Chondrocyte (in vitro differentiated cells): ENCODE data around the gene ADARB2. TPM values are rescaled to one million over a fixed set of nuclear protein-coding genes. Genes with fewer than 3 reads are reported as not detected.

ENCODE experiments used
- DNase-seq: peaks from one replicate; pipeline ENCODE4 v3.0.0; 2021; ENCODE audit warnings: mixed read lengths, low spot score
- H3K27ac Mint-ChIP-seq: one replicate; pipeline ENCODE4 v1.8.0; 2021; ENCODE audit warnings: mild to moderate bottlenecking, moderate library complexity, mixed read lengths; ENCODE audit not compliant: unreplicated experiment
- H3K27me3 Mint-ChIP-seq: 2 replicates; pipeline ENCODE4 v1.8.0; 2021; ENCODE audit warnings: low read depth, mixed read lengths
- H3K36me3 Mint-ChIP-seq: 2 replicates; pipeline ENCODE4 v1.8.0; 2021; ENCODE audit warnings: low read depth, mixed read lengths
- H3K4me1 Mint-ChIP-seq: 2 replicates; pipeline ENCODE4 v1.8.0; 2021; ENCODE audit warnings: low read depth, mild to moderate bottlenecking, mixed read lengths
- H3K4me3 Mint-ChIP-seq: one replicate; pipeline ENCODE4 v1.8.0; 2021; ENCODE audit warnings: mild to moderate bottlenecking, moderate library complexity, mixed read lengths; ENCODE audit not compliant: unreplicated experiment
- H3K9me3 Mint-ChIP-seq: 2 replicates; pipeline ENCODE4 v1.8.0; 2021; ENCODE audit warnings: low read depth, mixed read lengths
- total RNA-seq: library from RNA; stranded (reverse); gene quantifications from 3 replicates; pipeline ENCODE4 v1.2.1, GENCODE V29; 2021
- TF ChIP-seq, protein P1 (sequence below): fragments of 200-600 bp; sonication (generic); IDR thresholded peaks from 2 replicates; pipeline ENCODE4 v1.5.0; 2021; ENCODE audit warnings: antibody characterized with exemption, mild to moderate bottlenecking, moderate library complexity

ADARB2 gene
- total RNA-seq, 1 donor from 2014 or later, result 3.3 TPM

DNA sequence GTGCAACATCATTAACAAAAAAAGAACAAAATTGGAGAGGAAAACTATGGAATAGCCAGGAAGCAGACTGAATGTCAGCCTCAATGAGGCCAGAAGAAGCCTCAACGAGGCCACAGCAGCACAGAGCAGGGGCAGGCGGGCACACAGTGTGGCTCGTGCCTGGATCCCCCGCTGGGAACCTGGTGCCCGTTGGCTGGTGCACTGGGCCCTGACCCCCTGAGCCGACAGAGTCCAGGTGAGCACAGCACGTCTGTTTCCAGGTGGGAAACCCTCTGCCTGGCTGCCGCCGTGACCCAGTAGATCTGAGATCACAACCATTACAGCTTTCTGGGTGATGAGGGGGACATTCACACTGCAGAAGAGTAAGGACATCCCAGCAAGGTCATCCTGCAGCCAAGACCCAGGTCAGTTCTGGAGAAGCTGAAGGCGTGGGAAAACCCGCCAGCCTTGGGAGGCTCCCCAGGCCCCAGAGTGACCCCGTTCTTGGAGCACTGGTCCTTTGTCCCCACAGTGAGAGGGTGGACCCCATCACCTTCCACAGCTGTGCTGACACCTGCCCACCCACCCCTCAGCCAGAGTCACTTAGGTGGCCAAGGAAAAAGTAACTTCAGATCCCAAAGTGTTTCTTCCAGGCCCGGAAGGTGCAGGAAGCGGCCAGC is 222.1 kb downstream of the ADARB2 start:
- peaks cover 6% of the 10 kb centered on the region for H3K27me3 Mint-ChIP-seq
- no peak overlapping the region for H3K27ac Mint-ChIP-seq
- no peak for DNase-seq
- no peaks in the 10 kb centered on the region for H3K36me3 Mint-ChIP-seq
- H3K4me1 Mint-ChIP-seq, result no peaks in the 10 kb centered on the region
- no peak overlapping the region for H3K4me3 Mint-ChIP-seq
- H3K9me3 Mint-ChIP-seq, result no peaks in the 10 kb centered on the region
- TF ChIP-seq, protein P1, sequence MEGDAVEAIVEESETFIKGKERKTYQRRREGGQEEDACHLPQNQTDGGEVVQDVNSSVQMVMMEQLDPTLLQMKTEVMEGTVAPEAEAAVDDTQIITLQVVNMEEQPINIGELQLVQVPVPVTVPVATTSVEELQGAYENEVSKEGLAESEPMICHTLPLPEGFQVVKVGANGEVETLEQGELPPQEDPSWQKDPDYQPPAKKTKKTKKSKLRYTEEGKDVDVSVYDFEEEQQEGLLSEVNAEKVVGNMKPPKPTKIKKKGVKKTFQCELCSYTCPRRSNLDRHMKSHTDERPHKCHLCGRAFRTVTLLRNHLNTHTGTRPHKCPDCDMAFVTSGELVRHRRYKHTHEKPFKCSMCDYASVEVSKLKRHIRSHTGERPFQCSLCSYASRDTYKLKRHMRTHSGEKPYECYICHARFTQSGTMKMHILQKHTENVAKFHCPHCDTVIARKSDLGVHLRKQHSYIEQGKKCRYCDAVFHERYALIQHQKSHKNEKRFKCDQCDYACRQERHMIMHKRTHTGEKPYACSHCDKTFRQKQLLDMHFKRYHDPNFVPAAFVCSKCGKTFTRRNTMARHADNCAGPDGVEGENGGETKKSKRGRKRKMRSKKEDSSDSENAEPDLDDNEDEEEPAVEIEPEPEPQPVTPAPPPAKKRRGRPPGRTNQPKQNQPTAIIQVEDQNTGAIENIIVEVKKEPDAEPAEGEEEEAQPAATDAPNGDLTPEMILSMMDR, result no peak

DNA sequence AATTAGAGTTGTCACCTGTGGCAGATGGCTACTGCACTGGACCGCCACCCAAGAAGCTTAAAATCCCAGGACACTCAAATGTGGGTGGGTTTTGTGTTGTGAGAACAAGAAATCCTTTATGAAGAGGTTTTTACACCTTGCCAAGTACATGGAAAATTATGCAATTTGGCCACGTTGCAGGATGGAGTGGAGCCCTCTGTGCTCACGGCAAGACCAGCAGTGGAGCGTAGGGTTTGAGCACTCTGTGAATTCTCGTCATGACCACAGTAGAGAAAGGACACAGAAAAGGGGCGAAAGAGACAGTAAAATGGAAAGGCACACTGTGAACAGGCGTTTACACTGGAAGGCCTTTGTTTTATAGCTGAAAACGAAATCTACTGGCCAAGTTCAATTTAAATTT is 222.6 kb downstream of the ADARB2 start:
- Mint-ChIP-seq H3K36me3 (no peaks in the 10 kb centered on the region), H3K27me3 (peaks cover 6% of the 10 kb centered on the region), H3K27ac (no peak overlapping the region), H3K4me1 (no peaks in the 10 kb centered on the region), H3K9me3 (no peaks in the 10 kb centered on the region), H3K4me3 (no peak overlapping the region)
- TF ChIP-seq, protein P1, result no peak
- no peak for DNase-seq

DNA sequence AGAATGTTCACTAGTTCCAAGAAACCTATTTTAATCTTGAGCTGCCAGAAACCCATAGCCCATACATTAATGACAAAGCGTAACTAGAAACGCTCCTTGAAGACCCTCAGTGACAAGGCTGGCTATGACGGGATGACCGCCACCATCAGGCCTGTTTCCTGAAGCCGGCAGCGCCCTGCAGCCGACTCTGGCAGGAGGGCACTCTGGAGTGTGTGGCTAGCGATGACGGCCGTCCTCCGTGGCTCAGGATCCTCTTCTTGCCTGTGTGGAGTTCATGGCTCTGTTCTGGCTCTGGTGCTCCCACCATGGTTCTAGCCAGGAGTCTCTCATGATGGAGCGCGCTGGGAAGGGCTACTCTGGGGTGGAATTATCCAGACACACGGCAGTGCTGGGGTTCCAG is 224.1 kb downstream of the ADARB2 start:
- Mint-ChIP-seq H3K9me3 (no peaks in the 10 kb centered on the region), H3K4me3 (no peak overlapping the region), H3K27me3 (peaks cover 6% of the 10 kb centered on the region), H3K36me3 (no peaks in the 10 kb centered on the region), H3K27ac (no peak overlapping the region), H3K4me1 (no peaks in the 10 kb centered on the region)
- DNase-seq, result no peak
- TF ChIP-seq, protein P1, result no peak

GRCh38 chr10:1509011-1509530 is 228.3 kb downstream of the ADARB2 start:
- H3K27me3 Mint-ChIP-seq, result peaks cover 4% of the 10 kb centered on the region
- H3K9me3 Mint-ChIP-seq, result no peaks in the 10 kb centered on the region
- H3K36me3 Mint-ChIP-seq, result no peaks in the 10 kb centered on the region
- no peak for DNase-seq
- no peak overlapping the region for H3K4me3 Mint-ChIP-seq
- no peaks in the 10 kb centered on the region for H3K4me1 Mint-ChIP-seq
- TF ChIP-seq, protein P1, result no peak
- no peak overlapping the region for H3K27ac Mint-ChIP-seq

- no peak overlapping the region for H3K27ac Mint-ChIP-seq
- no peaks in the 10 kb centered on the region for H3K9me3 Mint-ChIP-seq
- TF ChIP-seq, protein P1, result no peak
- H3K4me3 Mint-ChIP-seq, result no peak overlapping the region
- peaks cover 4% of the 10 kb centered on the region for H3K27me3 Mint-ChIP-seq
- DNase-seq, result no peak
- H3K36me3 Mint-ChIP-seq, result no peaks in the 10 kb centered on the region
- no peaks in the 10 kb centered on the region for H3K4me1 Mint-ChIP-seq
These were observed 229.2 kb downstream of the ADARB2 start for GRCh38 chr10:1508096-1508495.
